Lower leg skin (tissue), 3 donors: Measurements from ENCODE around the gene NUP37.

Experiments
- POLR2A ChIP-seq, 2 donors: fragments of 450-650 bp; IDR thresholded peaks; one replicate each; pipeline ENCODE4 v1.6.1; 2016 to 2017; ENCODE audit warnings: antibody characterized with exemption in 2 of 2, mild to moderate bottlenecking in 1 of 2, moderate library complexity in 1 of 2
- TF ChIP-seq, protein P1 (sequence below), 3 donors: fragments of 450-650 bp; IDR thresholded peaks; one replicate each; pipeline ENCODE4 v1.5.1; 2016; ENCODE audit warnings: antibody characterized with exemption in 3 of 3, mild to moderate bottlenecking in 3 of 3, moderate library complexity in 2 of 3

DNA sequence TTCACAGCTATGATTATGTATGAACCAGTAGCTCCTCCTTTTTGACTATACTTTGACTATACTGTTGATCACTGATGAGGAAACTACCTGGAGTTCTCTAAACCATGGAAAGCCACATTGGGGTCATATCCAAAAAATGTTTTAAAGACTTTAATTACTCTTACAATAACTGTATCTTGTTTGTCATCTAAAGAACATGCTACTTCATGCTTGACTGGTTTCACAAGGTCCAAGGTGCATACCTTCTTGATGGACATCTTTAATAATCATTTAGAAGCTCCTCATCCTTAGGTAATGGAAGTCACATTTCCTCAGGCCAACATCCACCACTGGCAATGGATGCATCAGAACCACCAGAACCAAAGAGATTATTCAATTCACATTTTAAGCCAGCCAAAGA lies 88.1 kb downstream of the NUP37 start:
- TF ChIP-seq, protein P1, sequence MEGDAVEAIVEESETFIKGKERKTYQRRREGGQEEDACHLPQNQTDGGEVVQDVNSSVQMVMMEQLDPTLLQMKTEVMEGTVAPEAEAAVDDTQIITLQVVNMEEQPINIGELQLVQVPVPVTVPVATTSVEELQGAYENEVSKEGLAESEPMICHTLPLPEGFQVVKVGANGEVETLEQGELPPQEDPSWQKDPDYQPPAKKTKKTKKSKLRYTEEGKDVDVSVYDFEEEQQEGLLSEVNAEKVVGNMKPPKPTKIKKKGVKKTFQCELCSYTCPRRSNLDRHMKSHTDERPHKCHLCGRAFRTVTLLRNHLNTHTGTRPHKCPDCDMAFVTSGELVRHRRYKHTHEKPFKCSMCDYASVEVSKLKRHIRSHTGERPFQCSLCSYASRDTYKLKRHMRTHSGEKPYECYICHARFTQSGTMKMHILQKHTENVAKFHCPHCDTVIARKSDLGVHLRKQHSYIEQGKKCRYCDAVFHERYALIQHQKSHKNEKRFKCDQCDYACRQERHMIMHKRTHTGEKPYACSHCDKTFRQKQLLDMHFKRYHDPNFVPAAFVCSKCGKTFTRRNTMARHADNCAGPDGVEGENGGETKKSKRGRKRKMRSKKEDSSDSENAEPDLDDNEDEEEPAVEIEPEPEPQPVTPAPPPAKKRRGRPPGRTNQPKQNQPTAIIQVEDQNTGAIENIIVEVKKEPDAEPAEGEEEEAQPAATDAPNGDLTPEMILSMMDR (IDR thresholded peaks at IDR 0.05) = no peak
- TF ChIP-seq POLR2A (IDR thresholded peaks at IDR 0.05) = no peak
